GM21786 (cell line): Measurements from ENCODE around the gene GRK6.

Source experiments
- ATAC-seq: cut with Tn5 transposase; IDR thresholded peaks from one replicate; pipeline ENCODE4 v1.9.1; 2021; ENCODE audit not compliant: unreplicated experiment

The GRK6 gene

DNA sequence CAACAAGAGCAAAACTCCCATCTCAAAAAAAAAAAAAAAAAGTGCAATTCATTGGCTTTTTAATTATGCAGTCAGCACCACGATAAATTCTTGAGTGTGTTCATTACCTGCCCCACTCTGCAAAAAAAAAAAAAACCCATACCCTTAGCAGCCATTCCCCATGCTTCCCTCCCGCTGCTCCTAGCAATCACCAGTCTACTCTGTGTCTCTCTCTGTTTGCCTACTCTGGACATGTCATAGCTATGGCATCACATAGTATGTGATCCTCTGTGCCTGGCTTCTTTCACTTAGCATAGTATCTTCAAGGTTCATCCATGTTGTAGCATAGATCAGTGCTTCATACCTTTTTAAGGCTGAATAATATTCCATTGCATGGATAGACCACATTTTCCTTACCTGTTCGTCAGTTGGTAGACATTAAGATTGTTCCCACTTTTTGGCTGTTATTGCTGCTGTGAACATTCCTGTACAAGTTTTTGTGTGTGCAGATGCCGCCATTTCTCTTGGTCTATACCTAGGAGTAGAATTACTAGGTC, 13.1 kb downstream of the GRK6 start:
- ATAC-seq: no peak

DNA sequence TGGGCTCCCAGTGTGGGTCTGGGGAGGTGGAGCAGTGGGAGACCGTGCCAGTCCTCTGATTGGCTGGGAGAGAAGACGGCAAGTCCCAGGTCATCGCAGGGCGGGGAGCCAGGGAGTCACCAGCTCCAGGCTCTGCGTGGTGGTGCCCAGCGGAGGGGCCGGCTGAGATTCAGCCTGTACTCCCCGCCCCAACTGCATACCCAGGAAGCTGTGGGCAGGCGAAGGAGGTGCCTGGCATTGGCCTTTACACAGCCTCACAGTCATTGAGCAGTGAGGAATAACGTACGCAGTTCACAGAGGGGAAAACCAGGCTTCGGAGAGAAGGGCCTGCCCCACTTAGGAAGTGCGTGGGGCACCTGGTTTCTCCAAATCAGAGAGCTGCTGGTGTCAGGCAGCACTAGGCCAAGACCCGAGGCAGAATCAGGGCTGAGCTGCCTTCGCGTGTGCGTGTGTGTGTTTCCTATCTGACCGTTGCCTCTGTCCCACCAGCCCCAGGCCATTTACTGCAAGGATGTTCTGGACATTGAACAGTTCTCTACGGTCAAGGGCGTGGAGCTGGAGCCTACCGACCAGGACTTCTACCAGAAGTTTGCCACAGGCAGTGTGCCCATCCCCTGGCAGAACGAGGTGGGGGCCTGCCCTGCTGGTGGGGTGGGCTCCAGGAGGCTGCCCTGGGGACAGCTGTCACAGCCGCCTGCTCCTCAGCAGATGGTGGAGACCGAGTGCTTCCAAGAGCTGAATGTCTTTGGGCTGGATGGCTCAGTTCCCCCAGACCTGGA, 13.9 kb downstream of the GRK6 start:
- ATAC-seq: no peak

DNA sequence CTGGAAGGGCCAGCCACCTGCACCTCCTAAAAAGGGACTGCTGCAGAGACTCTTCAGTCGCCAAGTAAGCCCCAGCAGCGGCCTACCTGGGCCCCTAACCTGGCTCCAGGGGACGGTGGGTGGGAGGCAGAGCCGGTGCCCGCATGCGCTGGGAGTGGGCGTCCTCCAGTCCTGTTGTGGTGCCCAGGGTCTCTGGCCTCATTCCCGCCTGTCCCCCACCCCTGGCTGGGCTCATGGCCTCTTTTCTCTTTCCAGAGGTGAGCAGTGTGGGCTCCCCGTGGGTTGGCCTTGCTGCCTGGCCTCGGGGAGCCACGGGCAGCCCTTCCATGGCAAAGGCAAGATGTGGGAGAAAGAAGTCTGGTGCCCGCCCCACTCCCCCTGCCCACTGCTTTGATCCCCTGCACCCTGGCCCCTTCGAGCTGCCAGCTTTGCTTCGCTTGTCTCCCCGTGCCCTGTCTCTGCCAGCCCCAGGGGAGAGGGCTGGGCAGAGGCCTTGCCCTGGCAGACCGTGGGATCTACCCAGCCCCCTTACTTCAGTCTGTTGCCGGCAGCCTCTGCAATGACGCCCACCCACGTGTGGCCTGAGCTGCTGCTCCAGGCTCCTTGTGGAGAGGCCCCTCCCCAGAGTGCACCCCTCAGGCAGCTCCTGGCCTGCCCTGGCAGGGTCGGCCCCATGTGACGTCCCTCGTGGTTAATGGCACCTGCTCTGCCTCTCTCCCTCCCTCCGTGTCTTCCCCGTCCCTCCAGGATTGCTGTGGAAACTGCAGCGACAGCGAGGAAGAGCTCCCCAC, 14.7 kb downstream of the GRK6 start:
- ATAC-seq: no peak

DNA sequence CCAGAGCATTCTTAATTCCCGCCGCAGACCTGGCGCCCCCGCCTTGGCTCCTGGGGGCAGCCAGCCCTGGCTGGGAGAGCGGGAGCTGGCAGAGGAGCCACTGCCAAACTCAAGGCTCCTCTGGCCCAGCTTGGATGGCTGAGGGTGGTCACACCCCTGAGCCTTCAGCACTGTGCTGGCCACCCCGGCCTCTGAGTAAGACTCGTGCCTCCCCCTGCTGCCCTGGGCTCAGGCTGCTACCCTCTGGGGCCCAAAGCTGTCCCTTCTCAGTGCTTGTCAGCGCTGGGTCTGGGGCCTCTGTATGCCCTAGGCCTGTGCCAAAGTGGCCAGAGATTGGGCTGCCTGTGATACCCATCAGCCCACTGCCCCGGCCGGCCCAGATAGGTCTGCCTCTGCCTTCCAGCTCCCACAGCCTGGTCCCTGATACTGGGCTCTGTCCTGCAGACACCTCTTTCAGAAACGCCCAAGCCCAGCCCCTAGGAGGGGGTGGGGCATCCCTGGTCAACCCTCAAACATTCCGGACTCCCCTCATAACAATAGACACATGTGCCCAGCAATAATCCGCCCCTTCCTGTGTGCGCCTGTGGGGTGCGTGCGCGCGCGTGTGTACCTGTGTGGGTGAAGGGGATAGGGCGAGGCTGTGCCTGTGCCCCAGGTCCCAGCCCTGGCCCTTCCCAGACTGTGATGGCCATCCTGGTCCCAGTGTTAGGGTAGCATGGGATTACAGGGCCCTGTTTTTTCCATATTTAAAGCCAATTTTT, 15.8 kb downstream of the GRK6 start:
- no peak for ATAC-seq

DNA sequence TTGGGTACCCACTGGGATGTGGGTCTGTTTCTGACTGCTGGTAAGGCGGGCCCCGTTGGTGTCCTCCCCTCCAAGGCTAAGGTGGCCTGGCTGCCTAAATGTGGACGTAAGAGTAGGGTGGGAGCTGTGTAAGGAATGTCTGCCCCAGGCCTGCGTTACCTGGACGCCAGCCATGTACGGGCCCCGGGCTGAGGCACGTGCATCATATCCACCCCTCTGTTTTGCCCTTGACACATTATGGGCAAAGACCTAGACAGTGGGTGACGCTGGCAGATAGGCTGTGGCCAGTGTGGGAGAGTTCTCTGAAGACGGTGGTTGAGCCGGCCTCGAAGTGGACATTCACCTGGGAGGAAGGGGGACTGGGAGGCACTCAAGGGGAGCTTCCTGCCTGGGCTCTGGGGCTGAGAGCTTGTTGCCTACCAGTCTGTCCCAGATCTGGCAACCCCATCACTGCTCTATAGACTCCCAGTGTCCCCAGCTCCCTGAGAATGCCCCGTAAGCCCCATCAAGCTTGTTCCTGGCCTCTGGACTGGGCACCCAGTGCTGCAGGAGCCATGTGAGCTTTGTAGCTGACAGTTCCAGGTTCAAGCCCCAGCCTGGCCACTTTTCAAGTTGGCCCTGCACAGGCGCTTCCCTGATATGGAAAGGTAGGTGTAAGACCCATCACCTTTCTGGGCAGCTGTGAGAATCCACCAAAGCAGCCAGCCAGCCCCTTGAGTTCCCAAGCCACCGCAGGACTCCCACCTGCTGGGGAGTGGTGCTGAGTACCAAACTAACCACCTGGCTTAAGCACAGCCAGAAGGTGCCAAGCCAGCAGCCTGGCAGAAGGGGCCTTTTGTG, 16.9 kb downstream of the GRK6 start:
- no peak for ATAC-seq

DNA sequence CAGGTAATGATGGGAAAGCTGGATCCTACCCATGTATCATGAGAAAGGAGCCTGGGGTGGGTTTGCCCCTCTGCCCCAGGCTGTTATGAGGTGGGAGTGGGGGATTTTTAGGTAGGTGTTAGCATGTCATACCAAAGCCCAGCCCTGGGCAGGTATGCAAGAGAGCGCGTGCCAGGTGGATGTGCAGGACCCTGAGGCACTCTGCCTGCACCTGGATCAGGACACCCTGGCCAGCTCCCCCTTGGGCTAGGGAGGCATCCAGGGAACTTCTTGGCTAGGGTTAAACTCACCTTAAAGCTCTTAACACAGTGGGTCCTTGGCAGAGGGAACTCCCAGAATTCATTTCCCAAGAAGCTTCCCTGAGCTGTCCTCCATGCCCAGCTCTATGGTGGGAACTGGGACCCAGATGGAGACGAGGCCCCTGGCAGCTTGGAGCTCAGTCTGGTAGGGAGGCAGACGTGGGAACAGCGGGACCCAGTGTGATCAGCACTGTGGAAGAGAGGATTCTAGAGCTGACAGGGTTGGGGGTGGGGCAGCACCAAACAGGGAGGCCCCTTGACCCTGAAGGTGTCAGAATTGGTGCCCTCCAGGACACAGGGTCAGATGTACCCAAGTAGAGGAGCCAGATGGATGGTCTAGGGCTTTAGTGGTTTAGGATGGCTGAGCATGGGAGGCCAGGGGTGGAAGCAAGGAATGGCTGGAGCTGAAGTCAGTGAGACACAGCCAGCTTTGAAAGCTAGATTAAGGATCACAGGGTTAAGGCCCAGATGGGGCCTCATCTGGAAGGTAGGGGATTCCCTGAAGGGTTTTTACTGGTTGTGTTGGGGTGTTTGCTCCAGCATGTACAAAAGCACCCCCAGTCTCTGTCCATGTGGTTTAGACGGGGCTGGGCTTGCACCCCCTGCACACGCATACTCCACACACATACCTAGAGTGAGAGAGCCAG, 17.9 kb downstream of the GRK6 start:
- ATAC-seq: no peak

DNA sequence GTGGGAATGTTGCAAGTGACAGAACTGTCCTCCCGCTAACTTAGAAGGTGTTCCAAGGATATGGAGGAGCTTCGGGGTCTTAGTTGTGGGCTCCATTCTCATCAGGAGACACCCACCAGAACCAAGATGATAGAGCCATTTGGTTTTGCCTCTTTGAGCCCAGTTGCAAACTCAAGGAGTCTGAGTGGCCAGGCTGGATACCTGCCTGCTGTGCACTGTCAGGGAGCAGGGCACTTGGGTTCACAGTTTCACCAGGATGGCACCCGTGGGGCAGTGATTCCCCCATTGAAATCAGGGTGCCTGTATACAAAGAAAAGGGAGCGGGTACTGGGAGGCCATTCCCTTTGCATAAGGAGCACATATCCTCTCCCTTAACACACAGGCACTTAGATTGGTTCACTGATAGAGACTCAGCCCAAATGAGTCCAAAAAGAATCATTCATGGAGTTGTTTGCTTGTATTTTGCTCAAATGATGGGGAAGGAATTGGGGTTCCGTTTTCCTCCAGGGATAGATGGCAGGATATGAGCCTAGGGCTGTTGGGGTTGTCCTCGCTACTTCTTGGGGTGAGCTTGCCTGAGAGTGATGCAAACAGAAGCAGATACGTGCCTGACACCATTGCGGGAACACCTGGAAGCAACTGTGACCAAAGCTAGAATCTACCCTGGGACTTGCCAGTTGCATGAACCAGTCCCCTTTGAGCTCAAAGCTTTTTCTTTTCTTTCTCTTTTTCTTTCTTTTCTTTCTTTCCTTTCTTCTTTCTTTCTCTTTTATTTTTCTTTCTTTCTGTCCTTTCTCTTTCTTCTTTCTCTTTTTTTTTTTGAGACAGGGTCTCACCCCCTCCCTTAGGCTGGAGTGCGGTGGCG, 18.8 kb downstream of the GRK6 start:
- no peak for ATAC-seq

DNA sequence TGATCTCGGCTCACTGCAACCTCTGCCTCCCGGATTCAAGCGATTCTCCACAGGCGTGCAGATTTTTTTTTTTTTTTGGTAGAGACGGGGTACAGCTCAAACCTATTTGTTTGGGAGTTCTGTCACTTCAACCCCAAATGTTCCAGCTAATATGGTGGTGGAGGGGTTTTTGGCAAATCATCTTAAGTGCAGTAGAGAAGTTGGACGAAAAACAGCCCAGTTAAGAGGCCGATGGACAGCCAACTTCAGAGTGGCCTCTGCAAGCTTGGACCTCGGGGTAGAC, 19.4 kb downstream of the GRK6 start:
- no peak for ATAC-seq

DNA sequence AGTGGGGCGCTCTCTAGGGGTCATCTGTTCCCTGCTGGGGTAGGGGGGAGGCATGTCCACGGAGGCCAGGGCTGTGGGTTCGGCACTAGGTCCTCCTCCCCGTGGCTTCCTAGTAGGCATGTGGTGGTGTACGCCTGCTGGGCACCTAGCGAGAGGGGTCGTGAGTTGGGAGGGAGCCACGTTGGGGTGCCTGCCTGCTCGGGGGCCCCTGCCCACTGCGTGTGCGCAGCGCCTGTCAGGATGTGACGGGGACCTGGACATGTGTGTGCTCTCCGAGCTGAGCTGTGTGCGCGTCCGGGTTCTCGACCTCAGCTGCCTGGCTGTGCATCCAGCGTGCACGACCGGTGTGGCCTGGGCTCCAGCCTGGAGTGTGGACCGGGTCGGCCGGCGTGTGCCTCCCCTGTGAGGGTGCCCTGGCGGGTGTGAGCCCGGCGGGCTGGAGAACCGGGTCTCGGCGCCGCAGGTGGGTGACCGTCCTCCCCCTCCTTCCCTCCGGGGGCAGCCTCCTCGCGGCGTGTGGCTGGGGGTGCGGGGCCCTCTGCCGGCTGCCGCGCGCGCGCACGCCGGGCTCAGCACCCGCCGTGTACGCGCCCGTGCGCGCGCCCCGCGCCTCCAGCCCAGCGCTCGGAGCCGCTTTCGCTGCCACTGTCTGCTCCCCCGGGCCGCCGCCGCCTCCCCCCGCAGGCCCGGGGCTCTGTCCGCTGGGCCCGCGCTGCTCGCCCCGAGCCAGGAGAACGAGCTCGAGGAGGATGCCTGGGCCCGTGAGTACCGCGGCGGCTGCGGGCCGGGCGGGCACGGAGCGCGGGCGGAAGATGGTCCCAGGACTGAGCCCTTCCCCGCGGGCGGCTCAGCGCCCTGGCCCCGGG, 20.0 kb downstream of the GRK6 start, which contains the start of gene PRR7:
PRR7 (plus strand) TSS at position 615 of the 866 bp plus-strand sequence. CDS start 8,254 bp downstream, outside the sequence.
- peak; percentile 52 for ATAC-seq

DNA sequence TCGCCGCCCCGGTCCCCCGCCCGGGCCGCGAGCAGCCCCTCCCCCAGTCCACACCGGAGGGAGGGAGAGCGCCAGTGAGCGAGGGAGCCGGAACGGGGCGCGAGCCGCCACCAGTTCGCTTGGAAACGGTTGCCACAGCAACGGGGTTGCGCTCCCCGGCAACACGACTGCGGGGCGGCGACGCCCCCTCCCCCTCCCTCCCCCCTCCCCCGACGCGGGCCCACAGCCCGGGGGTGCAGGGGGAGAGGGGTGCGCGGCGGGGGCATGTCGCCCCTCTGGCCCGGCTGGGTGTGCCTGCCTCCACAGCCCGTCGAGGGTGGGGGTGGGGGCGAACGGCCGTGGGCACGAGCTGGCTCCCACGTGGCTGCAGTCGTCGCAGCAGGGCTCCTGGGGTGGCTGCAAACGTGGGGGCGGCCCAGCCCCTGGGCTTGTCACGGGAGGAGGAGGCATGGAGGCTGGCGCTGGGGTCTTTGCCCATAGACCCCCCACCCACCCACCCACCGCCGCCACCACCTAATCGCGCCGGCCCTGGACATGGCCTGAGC, 20.7 kb downstream of the GRK6 start:
- peak; percentile 33 for ATAC-seq

DNA sequence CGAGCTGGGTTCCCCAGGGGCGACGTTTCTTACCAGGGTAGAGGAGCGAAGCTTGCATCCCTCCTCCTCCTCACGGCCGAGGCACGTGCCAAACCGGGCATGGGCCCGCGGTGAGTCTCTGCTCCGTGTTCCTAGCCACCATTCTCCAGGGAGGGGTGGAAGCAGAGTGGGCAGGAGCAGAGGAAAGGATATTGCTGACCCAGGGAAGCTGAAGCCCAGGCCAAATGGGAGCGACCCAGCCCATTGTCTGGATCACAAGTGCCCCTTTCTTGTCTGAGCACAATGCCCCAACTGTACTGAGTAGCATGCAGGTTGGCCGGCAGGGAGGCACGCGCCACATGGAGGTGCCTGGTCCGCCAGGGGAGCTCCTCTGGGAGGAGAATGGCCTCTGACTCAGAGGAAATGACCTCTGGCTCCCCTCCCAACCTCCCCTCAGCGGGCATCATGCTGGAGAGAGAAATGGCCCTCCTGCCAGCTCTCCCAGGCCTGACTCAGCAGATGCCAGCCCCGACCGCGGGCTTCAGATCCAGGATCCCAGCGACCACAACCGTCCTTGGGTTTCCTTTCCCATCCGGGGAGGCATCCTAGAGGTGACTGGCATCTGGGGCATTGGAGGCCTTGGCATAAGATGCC, 21.3 kb downstream of the GRK6 start:
- ATAC-seq: no peak

DNA sequence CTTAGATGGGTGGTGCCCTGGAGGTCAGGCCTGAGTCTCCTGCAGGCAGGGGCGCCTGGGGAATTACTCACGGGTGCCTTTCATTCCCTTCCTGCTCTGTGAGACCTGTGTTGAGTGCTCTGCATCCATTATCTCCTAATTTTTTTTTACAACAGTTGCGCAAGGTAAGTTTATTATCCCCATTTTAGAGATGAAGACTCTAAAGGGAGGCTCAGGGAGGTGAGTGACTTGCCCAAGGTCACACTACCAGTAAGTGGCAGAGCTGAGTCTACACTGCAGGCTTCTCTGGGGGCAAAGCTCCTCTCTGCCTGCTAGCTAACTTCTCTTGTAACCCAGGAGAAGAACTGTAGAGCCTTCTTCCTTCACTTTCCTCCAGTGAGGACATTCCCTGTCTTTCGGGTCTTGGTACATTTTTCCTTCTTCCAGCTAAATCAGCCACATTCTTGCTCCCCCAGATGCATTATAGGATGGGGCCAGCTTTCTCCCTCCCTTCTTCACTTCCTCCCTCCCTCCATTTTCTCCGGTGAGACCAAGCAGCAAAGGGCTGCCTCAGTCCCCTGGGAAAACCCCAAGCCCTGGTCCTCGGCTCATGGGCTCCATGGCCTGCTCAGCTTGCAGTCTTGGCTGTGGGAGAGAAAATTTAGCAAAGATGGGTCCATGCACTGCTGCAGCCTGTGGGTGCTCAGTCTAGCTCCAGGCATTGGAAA, 21.9 kb downstream of the GRK6 start:
- ATAC-seq: no peak

DNA sequence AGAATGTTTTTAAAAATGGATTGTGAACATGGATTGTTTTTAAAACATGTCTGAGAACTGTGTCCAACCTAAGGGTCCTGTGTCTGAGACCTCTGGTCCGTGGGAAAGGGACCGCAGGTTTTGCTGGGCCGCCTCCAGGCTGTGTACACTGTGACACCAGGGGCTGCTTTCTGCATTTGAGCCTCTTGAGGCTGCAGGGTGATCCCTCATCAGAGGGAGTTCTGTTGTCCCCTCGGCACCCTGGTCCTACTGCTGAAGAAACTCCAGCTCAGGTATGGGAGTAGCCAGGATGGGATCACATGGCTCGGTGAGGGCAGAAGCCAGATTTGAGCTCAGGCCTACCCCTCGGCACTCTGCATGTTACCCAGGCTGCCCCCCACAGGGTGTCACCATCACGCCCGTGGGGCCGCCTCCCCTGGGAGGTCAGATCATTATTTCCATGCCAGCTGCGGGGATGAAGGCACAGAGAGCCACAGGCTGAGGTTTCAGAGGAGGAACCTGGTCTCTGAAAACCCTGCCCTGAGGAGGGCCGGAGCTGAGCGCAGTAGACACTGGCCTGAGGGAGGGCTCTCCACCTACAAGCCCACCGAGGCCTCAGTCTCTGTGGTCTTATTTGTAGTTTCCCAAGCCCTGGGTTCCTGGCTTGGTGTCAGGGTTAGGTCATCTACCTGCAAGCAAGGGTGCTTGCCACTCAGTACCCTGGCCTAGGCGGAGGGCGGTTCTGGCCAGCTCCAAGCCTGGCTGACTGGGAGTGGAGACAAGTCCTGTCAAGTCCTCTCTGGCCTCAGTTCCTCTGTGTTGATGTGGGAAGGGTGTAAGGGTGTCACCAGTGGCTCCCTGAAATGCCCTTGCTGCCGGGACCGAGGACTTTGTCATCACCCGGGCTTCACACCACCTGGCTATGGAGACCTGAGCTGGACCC, 22.9 kb downstream of the GRK6 start:
- ATAC-seq: no peak

DNA sequence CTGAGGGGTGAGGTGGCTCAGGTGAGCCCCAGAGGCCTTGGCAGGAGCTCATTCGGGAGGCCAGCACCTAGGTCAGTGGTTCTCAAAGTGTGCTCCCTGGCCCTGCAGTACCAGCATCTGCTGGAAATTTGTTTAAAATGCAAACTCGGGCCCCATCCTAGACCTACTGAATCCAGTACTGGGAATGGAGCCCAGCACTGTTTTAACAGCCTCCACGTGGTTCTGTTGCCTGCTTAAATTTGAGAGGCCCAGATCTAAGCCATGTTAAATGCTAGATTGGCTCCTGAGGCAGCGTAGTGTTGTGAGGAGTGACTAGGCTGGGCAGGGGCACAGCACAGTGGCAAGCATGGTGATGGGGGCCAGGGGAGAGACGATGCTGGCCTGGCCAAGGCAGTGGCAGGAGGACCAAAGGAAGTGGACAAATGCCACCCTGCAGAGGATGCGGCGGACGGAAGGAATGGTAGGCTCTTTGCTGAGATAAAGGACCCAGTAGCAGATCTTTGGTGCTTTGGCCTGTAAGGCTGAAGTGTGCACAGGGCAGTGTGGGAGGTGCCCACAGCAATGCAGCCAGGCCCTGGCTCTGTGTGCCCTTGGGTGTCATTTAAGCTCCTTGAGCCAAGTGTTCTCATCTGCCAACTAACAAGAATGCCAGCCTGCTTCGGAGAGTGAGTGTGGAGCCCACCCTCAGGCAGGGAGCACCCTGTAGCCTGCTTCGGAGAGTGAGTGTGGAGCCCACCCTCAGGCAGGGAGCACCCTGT, 24.4 kb downstream of the GRK6 start:
- ATAC-seq: no peak
